ENCODE measurements around the gene RAD54L.
"Not testable (repeated sequence)": the region's sequence is repeated elsewhere in the genome, so short reads cannot be mapped to it uniquely, and the experiment has no call there.

The RAD54L gene

DNA sequence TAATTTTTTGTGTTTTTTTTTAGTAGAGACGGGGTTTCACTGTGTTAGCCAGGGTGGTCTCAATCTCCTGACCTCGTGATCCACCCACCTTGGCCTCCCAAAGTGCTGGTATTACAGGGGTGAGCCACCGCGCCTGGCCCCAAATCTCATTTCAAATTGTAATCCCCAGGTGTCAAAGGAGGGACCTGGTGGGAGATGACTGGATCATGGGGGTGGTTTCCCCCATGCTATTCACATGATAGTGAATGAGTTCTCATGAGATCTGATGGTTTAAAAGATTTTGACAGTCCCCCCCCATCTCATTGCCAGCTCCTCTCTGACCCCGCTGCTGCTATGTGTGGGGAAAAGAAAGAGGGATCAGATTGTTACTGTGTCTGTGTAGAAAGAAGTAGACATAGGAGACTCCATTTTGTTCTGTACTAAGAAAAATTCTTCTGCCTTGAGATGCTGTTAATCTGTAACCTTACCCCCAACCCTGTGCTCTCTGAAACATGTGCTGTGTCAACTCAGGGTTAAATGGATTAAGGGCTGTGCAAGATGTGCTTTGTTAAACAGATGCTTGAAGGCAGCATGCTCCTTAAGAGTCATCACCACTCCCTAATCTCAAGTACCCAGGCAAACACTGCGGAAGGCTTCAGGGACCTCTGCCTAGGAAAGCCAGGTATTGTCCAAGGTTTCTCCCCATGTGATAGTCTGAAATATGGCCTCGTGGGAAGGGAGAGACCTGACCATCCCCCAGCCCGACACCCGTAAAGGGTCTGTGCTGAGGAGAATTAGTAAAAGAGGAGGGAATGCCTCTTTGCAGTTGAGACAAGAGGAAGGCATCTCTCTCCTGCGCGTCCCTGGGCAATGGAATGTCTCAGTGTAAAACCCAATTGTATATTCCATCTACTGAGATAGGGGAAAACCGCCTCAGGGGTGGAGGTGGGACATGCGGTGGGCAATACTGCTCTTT is 72.7 kb downstream of the RAD54L start:
- DNase-seq (ENCODE audit: low read depth): not testable (repeated sequence)

DNA sequence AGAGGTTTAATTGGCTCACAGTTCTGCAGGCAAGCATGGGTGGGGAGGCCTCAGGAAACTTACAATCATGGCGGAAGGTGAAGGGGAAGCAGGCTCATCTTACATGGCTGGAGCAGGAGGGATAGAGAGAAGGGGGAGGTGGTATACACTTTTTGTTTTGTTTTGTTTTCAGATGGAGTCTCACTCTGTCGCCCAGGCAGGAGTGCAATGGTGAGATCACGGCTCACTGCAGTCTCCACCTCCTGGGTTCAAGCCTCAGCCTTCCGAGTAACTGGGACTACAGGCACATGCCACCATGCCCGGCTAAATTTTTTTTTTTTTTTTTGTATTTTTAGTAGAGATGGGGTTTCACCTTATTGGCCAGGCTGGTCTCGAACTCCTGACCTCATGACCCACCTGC is 74.6 kb downstream of the RAD54L start:
- not testable (repeated sequence) for DNase-seq (ENCODE audit: low read depth)

DNA sequence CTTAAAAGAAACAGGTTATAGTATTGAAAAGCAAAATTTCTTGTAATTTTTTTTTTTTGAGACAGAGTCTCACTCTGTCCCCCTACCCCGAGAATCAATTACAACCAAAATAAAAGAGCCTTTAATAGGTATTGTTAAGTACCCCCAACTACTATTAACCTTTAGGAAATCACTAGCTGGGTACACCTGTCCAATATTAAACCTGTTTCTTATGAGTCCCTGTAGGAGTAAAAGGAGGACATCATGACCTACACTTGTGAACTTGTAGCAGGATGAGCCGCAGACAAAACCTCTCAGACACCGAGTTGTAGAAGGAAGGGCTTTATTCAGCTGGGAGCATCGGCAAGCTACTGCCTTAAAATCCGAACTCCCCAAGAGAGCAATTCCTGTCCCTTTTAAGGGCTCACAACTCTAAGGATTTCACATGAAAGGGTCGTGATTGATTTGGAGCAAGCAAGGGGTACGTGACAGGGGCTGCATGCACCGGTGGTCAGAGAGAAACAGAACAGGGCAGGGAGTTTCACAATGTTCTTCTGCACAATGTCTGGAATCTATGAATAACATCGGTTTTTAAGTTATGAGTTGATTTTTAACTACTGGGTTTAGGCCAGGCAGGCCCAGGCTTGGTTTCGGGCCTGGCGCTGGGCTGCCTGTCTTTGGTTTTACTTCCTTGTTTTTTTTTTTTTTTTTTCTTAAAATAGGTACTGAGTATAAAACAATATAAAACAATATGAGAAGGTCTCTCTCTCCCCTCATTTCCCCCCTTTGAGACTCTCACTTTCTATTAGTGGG is 77.9 kb downstream of the RAD54L start:
- not testable (repeated sequence) for DNase-seq (ENCODE audit: low read depth)

All from iris pigment epithelial cell (primary cell).